Raji (cell line): ENCODE data around the gene SPATA3.

Experiments used
- POLR2A ChIP-seq: IDR thresholded peaks from 2 replicates; pipeline ENCODE4 v1.6.1; 2011; ENCODE audit warnings: low read depth, low read length, control low read depth; ENCODE audit not compliant: insufficient read depth

Gene SPATA3

GRCh38 chr2:231029563-231029962, 33.6 kb downstream of the SPATA3 start:
- no peak for TF ChIP-seq POLR2A

DNA sequence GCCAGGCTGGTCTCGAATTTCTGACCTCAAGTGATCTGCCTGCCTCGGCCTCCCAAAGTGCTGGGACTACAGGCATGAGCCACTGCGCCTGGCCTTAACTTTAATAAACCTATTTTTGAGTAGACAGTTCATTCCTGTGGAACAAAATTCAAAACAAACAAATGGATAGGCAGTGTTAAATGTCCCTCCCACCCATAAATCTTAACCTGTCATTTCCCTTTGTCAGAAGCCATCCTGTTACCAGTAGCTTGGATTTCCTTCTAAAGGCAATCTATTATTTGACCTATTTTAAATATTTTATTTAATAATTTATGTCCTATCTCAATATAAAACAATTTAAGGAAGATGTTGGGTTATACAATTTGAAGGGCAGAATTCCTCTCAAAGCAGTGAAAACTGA, 34.8 kb downstream of the SPATA3 start:
- TF ChIP-seq POLR2A, result no peak

DNA sequence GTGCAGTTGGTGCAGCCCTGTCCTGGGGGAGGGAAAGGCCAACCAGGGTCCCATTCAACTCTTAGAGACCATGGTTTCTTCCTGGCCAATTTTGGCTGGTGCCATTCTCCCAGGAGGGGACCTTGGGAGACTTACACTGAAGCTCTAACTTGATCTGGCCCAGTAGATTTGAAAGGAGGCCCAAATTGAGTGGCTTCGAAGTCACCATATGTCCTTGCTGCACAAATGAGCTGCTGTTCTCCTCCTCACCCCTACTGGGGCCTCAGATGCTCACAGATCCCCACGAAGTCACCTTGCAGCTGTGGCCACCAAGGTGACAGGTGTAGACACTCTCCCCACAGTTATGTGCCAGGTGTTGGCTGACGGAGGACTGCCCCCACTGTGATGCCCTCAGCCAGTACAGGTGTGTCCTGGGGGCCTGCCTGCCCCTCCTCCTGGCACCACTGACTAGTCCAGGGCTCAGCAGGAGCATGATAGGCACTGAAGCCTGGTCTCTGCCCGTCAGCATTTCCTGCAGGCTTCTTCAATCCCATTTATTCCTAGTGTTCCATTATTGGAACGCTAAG, 36.7 kb downstream of the SPATA3 start:
- TF ChIP-seq POLR2A, result no peak

- TF ChIP-seq POLR2A, result no peak
Observed at GRCh38 chr2:231033147-231034132, 37.5 kb downstream of the SPATA3 start.

DNA sequence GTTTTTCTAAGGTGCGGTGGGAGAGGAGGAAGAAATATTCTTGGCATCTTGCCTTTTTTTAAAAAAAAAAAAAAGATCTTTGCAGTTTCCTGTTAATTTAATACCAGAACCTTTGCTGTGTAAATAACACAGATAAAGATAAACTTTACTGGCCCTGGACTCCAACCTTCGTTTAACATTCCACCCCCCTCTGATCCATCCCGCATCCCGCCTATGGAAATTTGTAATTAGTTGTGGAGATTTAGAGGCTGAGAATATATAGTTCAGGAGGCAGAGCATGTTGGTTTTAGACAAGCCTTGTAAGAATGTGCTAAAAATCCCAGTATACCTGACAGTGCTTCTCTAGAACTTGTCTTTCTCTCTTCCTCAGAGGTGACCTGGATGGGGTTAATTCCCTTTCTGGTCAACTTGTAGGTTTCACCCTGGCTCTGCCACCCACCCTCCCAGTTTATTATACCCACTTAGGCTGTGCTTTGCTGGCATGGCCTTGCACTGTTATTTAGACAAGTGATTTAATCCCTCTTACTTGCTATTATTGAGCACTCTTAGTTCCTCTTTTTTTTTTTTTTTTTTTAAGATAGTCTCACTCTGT, 38.5 kb downstream of the SPATA3 start:
- no peak for TF ChIP-seq POLR2A

GRCh38 chr2:231036131-231036530, 40.2 kb downstream of the SPATA3 start:
- TF ChIP-seq POLR2A, result no peak

- no peak for TF ChIP-seq POLR2A
Observed at GRCh38 chr2:231036578-231037106, 40.7 kb downstream of the SPATA3 start.

DNA sequence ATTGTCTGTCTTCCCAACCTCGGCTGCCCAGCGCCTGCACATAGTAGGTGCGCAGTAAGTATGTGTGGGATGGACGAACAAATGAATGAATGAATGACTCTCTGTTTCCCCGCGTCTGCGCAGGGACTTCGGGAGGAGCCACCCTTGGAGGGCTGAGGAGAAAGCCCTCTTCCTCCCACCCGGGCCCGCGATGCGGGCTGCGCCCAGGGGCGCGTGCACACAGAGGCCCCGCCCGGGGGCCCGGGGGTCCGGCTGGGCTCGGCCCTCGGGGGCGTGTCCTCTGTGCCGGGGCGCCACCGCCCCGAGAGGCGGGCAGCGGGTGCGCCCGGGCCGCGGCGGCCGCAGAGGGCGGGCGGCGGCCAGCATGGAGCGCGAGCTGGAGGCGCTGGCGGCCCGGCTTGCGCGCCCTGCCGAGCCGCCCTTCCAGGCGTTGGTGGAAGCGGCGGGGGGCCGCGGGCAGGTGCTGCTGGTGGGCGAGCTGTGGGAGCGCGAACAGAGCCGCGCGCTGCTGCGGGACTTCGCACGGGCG, 41.3 kb downstream of the SPATA3 start, which contains the start of gene C2orf72:
Gene C2orf72, plus strand, starts transcription at position 322 of the 529 bp plus-strand sequence. Its CDS starts 43 bp downstream, at position 365.
- TF ChIP-seq POLR2A, result no peak

DNA sequence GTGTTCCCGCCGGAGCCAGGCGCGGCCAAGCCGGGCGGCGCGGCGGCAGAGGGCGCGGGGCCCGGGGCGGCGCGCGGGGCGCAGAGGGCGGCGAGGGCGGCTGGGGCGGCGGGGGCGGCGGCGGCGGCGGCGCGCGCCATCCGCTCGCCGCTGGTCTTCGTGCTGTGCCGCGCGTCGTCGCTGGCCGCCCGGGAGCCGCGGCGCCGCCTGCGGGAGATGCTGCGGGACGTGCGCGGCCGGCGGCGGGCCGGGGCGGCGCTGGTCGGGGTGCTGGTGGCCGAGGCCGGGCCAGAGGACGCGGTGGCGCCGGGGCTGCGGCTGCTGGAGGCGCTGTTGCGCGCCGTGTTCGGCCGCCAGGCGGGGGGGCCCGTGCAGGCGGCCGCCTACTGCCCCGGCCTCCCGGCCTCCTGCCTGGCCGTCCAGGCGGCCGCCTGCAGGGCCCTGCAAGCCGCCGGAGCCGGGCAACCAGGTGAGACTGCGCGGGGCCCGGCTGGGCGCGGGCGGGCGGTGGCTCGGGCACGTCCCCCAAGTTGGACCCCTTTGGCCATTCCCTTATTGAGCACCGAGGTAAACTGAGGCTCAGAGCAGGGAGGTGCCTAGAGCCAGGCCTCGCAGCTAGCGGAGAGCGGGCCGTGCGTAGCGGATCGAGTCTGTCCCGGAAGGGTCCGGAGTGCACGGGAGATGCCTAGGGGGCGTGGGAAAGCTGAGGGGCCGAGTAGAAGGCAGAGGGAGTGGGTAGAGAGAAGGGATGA, 42.0 kb downstream of the SPATA3 start:
- no peak for TF ChIP-seq POLR2A

DNA sequence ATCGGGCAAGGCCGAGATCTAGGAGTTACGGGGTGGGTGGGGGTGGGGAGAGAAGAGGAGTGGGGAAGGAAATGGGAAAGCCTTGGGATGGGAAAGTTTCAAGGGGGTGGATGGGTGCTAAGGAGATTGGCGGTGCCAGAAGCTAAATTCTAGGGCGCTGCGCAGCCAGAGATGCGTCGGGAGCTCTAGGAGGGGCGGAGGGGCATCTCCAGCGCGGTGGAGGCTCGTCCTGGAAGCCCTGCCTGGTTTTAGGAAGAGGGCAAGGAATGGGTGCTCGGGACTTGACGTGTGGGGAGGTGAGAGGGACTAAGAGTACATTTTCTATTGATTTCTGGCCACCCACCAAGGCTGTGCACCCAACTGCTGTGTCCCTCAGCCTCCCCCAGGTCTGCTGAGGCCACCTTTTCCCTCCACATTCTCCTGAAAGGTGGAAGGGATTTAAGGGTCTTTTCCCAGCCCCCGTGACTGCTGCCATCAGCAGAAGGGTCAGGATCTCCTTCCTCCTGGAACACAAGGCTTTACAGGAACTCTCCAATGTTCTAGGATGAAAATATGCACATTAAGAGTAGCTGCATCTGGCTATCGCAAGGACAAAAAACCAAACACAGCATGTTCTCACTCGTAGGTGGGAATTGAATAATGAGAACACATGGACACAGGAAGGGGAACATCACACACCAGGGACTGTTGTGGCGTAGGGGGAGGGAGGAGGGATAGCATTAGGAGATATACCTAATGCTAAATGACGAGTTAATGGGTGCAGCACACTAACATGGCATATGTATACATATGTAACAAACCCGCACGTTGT, 42.8 kb downstream of the SPATA3 start:
- TF ChIP-seq POLR2A, result no peak

GRCh38 chr2:231039294-231039664, 43.4 kb downstream of the SPATA3 start:
- TF ChIP-seq POLR2A, result no peak

DNA sequence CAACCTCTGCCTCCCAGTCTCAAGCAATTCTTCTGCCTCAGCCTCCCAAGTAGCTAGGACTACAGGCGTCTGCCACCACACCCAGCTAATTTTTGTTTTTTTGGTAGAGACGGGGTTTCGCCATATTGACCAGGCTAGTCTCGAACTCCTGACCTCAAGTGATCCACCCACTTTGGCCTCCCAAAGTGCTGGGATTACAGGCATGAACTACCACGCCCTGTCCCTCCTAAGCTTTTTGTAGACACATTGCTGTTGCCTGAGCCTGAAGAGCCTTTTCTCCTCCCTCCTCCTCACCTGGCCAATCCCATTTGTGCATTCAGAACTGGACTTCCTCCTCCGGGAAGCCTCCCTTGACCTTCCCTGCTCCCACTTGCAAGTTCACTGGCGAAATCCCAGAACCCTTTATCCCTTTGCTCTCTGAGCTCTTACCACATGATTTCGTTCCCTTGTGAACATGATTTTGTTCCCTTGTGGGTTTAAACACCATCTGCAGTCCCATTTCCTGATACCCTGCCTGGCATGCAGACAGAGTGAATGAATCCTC, 44.0 kb downstream of the SPATA3 start:
- TF ChIP-seq POLR2A, result no peak

DNA sequence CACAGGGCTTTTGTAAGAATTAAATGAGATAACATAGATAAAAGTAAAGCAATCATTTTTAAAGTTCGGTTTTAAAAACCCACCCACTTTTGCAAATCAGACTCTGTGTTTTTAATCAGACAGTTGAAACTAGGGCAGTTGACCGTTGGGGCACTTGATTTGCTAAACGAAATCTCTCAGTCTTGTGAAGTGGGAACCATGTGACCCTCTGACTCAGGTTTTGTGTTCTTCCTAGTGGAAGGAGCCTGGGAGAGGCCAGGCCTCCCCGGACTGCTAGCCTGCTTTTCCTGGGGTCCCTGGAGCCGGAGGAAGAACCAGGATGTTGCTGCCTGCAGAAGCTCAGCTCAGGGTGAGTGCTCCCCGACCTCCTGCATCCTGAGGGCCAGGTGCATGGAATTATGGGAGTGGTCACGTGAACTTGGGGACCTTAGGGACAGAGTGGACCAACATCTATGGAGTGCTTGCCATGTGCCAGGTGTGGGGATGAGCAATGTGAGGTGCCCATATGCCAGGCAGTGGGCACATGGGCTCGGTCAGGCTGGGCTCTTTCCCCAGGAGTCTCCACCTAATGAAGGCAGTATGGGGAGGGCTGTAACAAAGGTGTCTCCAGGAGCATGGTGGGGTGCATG, 45.3 kb downstream of the SPATA3 start:
- TF ChIP-seq POLR2A, result no peak
